Measurements from ENCODE around the gene DLGAP1.

Gene DLGAP1

GRCh38 chr18:4093676-4094075 is 361.4 kb downstream of the DLGAP1 start:
- TF ChIP-seq NFIC (IDR thresholded peaks at IDR 0.05) (no peak), TCF12 (IDR thresholded peaks at IDR 0.05; ENCODE audit: low read depth) (no peak), CREB1 (IDR thresholded peaks at IDR 0.05; ENCODE audit: low read depth) (no peak), YY1 (IDR thresholded peaks at IDR 0.05; ENCODE audit: low read depth) (no peak), REST (IDR thresholded peaks at IDR 0.05; ENCODE audit: low read depth) (no peak), USF1 (IDR thresholded peaks at IDR 0.05) (no peak), ZBTB7A (IDR thresholded peaks at IDR 0.05; ENCODE audit: low read depth) (no peak), RAD21 (IDR thresholded peaks at IDR 0.05; ENCODE audit: low read depth) (no peak), TEAD4 (IDR thresholded peaks at IDR 0.05) (no peak), CEBPB (IDR thresholded peaks at IDR 0.05) (no peak), MAX (IDR thresholded peaks at IDR 0.05) (no peak), TAF1 (IDR thresholded peaks at IDR 0.05; ENCODE audit: low read depth) (no peak), EGR1 (IDR thresholded peaks at IDR 0.05) (no peak), EP300 (IDR thresholded peaks at IDR 0.05; ENCODE audit: borderline replicate concordance) (no peak), FOXM1 (IDR thresholded peaks at IDR 0.05; ENCODE audit: borderline replicate concordance, low read depth) (no peak)

GRCh38 chr18:4084382-4084900 is 370.7 kb downstream of the DLGAP1 start:
- TF ChIP-seq REST (IDR thresholded peaks at IDR 0.05; ENCODE audit: low read depth) (no peak), MAX (IDR thresholded peaks at IDR 0.05) (no peak), FOXM1 (IDR thresholded peaks at IDR 0.05; ENCODE audit: borderline replicate concordance, low read depth) (no peak), YY1 (IDR thresholded peaks at IDR 0.05; ENCODE audit: low read depth) (no peak), TCF12 (IDR thresholded peaks at IDR 0.05; ENCODE audit: low read depth) (no peak), TEAD4 (IDR thresholded peaks at IDR 0.05) (no peak), EGR1 (IDR thresholded peaks at IDR 0.05) (no peak), CEBPB (IDR thresholded peaks at IDR 0.05) (no peak), EP300 (IDR thresholded peaks at IDR 0.05; ENCODE audit: borderline replicate concordance) (no peak), NFIC (IDR thresholded peaks at IDR 0.05) (no peak), CREB1 (IDR thresholded peaks at IDR 0.05; ENCODE audit: low read depth) (no peak)

GRCh38 chr18:4078246-4078645 is 376.9 kb downstream of the DLGAP1 start:
- no peak for TF ChIP-seq CEBPB (IDR thresholded peaks at IDR 0.05)
- no peak for TF ChIP-seq RAD21 (IDR thresholded peaks at IDR 0.05; ENCODE audit: low read depth)
- no peak for TF ChIP-seq NFIC (IDR thresholded peaks at IDR 0.05)
- TF ChIP-seq EP300 (IDR thresholded peaks at IDR 0.05; ENCODE audit: borderline replicate concordance), result no peak
- no peak for TF ChIP-seq USF1 (IDR thresholded peaks at IDR 0.05)
- no peak for TF ChIP-seq YY1 (IDR thresholded peaks at IDR 0.05; ENCODE audit: low read depth)
- no peak for TF ChIP-seq TAF1 (IDR thresholded peaks at IDR 0.05; ENCODE audit: low read depth)
- TF ChIP-seq ZBTB7A (IDR thresholded peaks at IDR 0.05; ENCODE audit: low read depth), result no peak
- no peak for TF ChIP-seq EGR1 (IDR thresholded peaks at IDR 0.05)
- TF ChIP-seq TCF12 (IDR thresholded peaks at IDR 0.05; ENCODE audit: low read depth), result no peak
- TF ChIP-seq CREB1 (IDR thresholded peaks at IDR 0.05; ENCODE audit: low read depth), result no peak
- TF ChIP-seq REST (IDR thresholded peaks at IDR 0.05; ENCODE audit: low read depth), result no peak

GRCh38 chr18:4077721-4078120 is 377.4 kb downstream of the DLGAP1 start:
- no peak for TF ChIP-seq NFIC (IDR thresholded peaks at IDR 0.05)
- TF ChIP-seq YY1 (IDR thresholded peaks at IDR 0.05; ENCODE audit: low read depth), result no peak
- no peak for TF ChIP-seq FOXM1 (IDR thresholded peaks at IDR 0.05; ENCODE audit: borderline replicate concordance, low read depth)
- no peak for TF ChIP-seq ZBTB7A (IDR thresholded peaks at IDR 0.05; ENCODE audit: low read depth)
- TF ChIP-seq REST (IDR thresholded peaks at IDR 0.05; ENCODE audit: low read depth), result no peak
- no peak for TF ChIP-seq TEAD4 (IDR thresholded peaks at IDR 0.05)
- no peak for TF ChIP-seq CREB1 (IDR thresholded peaks at IDR 0.05; ENCODE audit: low read depth)
- no peak for TF ChIP-seq USF1 (IDR thresholded peaks at IDR 0.05)
- TF ChIP-seq TAF1 (IDR thresholded peaks at IDR 0.05; ENCODE audit: low read depth), result no peak
- TF ChIP-seq EGR1 (IDR thresholded peaks at IDR 0.05), result no peak
- TF ChIP-seq CEBPB (IDR thresholded peaks at IDR 0.05), result no peak
- no peak for TF ChIP-seq EP300 (IDR thresholded peaks at IDR 0.05; ENCODE audit: borderline replicate concordance)
- TF ChIP-seq RAD21 (IDR thresholded peaks at IDR 0.05; ENCODE audit: low read depth), result no peak

Measured in Ishikawa (cell line).